Activated CD4-positive, alpha-beta T cell treated with anti-CD3 and anti-CD28 coated beads, Interleukin-10, Interleukin-2, amounts not matched to agents 100 ng/mL and 50 ng/mL, durations not matched to agents 16 hours and 8 hours (primary cell): ENCODE measurements around the gene UBALD2.

Experiments
- DNase-seq: peaks from one replicate; pipeline ENCODE4 v3.0.0-alpha.2; 2020

The UBALD2 gene

GRCh38 chr17:76266244-76266938 lies 1.2 kb downstream of the UBALD2 start:
- DNase-seq = peak; percentile 50

- DNase-seq = no peak
Observed at GRCh38 chr17:76267051-76267576, 2.0 kb downstream of the UBALD2 start.

- DNase-seq = peak; percentile 57
Observed at GRCh38 chr17:76267581-76268001, 2.4 kb downstream of the UBALD2 start.

- peak; percentile 90 for DNase-seq
Observed at GRCh38 chr17:76268015-76268749, 3.0 kb downstream of the UBALD2 start.

GRCh38 chr17:76268991-76269981 lies 4.1 kb downstream of the UBALD2 start:
- no peak for DNase-seq

- DNase-seq = no peak
Observed at GRCh38 chr17:76270127-76270592, 5.0 kb downstream of the UBALD2 start.

- peak; percentile 43 for DNase-seq
Observed at GRCh38 chr17:76270770-76271668, 5.9 kb downstream of the UBALD2 start.

- peak; percentile 81 for DNase-seq
Observed at GRCh38 chr17:76271669-76272540, 6.8 kb downstream of the UBALD2 start.

GRCh38 chr17:76272541-76273444 lies 7.6 kb downstream of the UBALD2 start:
- peak; percentile 56 for DNase-seq

- DNase-seq = no peak
Observed at GRCh38 chr17:76273445-76274111, 8.4 kb downstream of the UBALD2 start.

GRCh38 chr17:76274112-76274956 lies 9.2 kb downstream of the UBALD2 start:
- no peak for DNase-seq

GRCh38 chr17:76275382-76276068 lies 10.4 kb downstream of the UBALD2 start:
- no peak for DNase-seq

GRCh38 chr17:76276069-76276431 lies 10.9 kb downstream of the UBALD2 start:
- DNase-seq = no peak

- no peak for DNase-seq
Observed at GRCh38 chr17:76276461-76277299, 11.5 kb downstream of the UBALD2 start.

GRCh38 chr17:76277300-76278267 lies 12.4 kb downstream of the UBALD2 start:
- no peak for DNase-seq
